Measurements from ENCODE around the gene CD160.

CD160 gene

GRCh38 chr1:145771056-145771455, 51.8 kb downstream of the CD160 start:
- Histone ChIP-seq H3K4me3 (IDR thresholded peaks at IDR 0.05; ENCODE audit: insufficient read depth, low read depth, low read length) (no peak overlapping the region), H3K9ac (no peak overlapping the region), H3K4me2 (no peak overlapping the region), H3K36me3 (ENCODE audit: insufficient read depth) (0 out of 2 replicates have a peak, but pooled peaks cover 5% of the 10 kb centered on the region), H4K20me1 (ENCODE audit: insufficient read depth) (no peaks in the 10 kb centered on the region), H3K27me3 (ENCODE audit: insufficient read depth, low read depth) (no peaks in the 10 kb centered on the region), H2AFZ (ENCODE audit: low read depth) (no peak overlapping the region), H3K79me2 (ENCODE audit: insufficient read depth, low read depth) (0 out of 2 replicates have a peak, but pooled peaks cover 3% of the 10 kb centered on the region), H3K4me1 (ENCODE audit: low read depth, poor library complexity, severe bottlenecking) (peaks cover 24% of the 10 kb centered on the region), H3K27ac (no peak overlapping the region)
- TF ChIP-seq CTCF (conservative IDR thresholded peaks at IDR 0.05; ENCODE audit: low read depth, low read length): no peak

DNA sequence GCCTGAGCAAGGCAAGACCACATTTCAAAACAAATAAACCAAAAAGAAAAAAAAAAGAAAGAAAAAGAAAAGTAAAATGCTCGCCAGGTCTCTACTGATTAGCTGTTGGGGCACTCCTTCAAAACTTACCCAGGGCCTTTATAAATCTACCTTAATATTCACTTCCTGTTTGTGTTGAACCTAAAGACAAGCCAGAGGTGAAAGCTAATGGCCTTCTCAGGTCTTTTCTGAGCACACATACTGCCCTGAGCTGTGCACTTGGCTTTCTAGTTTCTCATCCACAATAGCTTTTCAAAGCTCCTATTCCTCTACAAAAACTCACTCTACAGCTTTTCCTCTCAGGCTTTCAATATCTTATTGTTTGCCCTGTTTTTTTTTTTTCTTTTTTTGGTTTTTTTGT, 54.1 kb downstream of the CD160 start:
- TF ChIP-seq CTCF (conservative IDR thresholded peaks at IDR 0.05; ENCODE audit: low read depth, low read length): no peak
- Histone ChIP-seq H3K4me2 (peak overlapping the region; percentile 14), H3K36me3 (ENCODE audit: insufficient read depth) (0 out of 2 replicates have a peak, but pooled peaks cover 5% of the 10 kb centered on the region), H3K9ac (no peak overlapping the region), H3K4me1 (ENCODE audit: low read depth, poor library complexity, severe bottlenecking) (peaks cover 48% of the 10 kb centered on the region), H4K20me1 (ENCODE audit: insufficient read depth) (no peaks in the 10 kb centered on the region), H3K79me2 (ENCODE audit: insufficient read depth, low read depth) (0 out of 2 replicates have a peak, but pooled peaks cover 3% of the 10 kb centered on the region), H3K4me3 (IDR thresholded peaks at IDR 0.05; ENCODE audit: insufficient read depth, low read depth, low read length) (no peak overlapping the region), H2AFZ (ENCODE audit: low read depth) (no peak overlapping the region), H3K27ac (peak overlapping the region; percentile 21; the same call in 1 of the 2 replicates), H3K27me3 (ENCODE audit: insufficient read depth, low read depth) (no peaks in the 10 kb centered on the region)

DNA sequence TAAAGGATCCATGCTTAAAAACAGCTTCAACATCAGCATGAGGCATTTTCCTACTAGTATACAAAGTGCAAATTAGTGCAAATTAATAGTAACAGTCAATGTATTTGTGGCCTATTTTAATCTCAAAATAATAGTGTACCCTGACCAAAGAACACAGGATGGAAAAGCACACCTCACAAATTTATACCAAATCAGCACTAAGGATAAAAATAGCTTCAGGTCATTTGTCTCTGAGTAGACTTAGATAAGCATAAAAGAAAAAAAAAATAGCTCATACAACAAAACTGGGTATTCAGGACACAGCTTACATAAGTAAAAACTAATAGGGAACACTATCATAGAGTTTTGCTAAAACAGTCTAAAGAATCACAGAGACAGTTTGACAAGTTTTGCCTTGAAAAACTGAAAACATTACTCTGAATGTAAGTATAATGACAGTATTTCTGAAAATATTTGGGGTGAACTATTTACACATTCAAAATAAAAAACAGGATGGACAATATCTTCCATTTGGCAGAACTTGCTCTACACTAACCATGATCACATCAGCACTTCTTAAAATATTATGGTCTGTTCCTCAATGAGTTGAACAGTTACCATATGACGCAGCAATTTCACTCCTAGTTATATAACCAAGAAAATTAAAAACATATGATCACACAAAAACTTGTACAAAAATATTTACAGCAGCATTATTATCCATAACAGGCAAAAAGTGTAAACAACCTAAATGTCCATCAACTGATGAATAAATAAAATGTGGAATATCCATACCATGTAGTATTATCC, 58.3 kb downstream of the CD160 start:
- Histone ChIP-seq H3K4me1 (ENCODE audit: low read depth, poor library complexity, severe bottlenecking) (peaks cover 67% of the 10 kb centered on the region), H3K4me3 (IDR thresholded peaks at IDR 0.05; ENCODE audit: insufficient read depth, low read depth, low read length) (peak overlapping the region; percentile 84), H4K20me1 (ENCODE audit: insufficient read depth) (no peaks in the 10 kb centered on the region), H3K27me3 (ENCODE audit: insufficient read depth, low read depth) (no peaks in the 10 kb centered on the region), H3K27ac (peak overlapping the region; percentile 5; the same call in 1 of the 2 replicates), H3K79me2 (ENCODE audit: insufficient read depth, low read depth) (0 out of 2 replicates have a peak, but pooled peaks cover 3% of the 10 kb centered on the region), H3K4me2 (peak overlapping the region; percentile 34), H3K9ac (no peak overlapping the region), H3K36me3 (ENCODE audit: insufficient read depth) (0 out of 2 replicates have a peak, but pooled peaks cover 4% of the 10 kb centered on the region), H2AFZ (ENCODE audit: low read depth) (no peak overlapping the region)
- no peak for TF ChIP-seq CTCF (conservative IDR thresholded peaks at IDR 0.05; ENCODE audit: low read depth, low read length)

DNA sequence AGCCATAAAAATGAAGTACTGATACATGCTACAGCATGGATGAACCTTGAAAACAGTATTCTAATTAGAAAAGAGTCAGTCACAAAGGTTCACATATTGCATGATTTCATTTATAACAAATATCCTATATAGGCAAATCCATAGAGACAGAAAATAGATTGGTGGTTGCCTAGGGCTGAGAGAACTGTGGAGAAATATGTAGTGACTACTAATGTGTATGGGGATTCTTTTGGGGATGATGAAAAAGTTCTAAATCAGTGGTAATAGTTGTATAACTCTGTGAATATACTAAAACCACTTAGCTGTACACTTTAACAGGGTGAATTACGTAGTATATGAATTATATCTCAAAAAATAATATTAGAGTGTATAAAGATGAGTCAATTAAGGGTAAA, 58.8 kb downstream of the CD160 start:
- no peak overlapping the region for H3K9ac ChIP-seq
- no peaks in the 10 kb centered on the region for H4K20me1 ChIP-seq (ENCODE audit: insufficient read depth)
- no peak overlapping the region; the same call in 1 of the 2 replicates for H3K27ac ChIP-seq
- peaks cover 64% of the 10 kb centered on the region for H3K4me1 ChIP-seq (ENCODE audit: low read depth, poor library complexity, severe bottlenecking)
- 0 out of 2 replicates have a peak, but pooled peaks cover 4% of the 10 kb centered on the region for H3K36me3 ChIP-seq (ENCODE audit: insufficient read depth)
- H3K4me2 ChIP-seq: peak overlapping the region; percentile 34
- no peaks in the 10 kb centered on the region for H3K27me3 ChIP-seq (ENCODE audit: insufficient read depth, low read depth)
- H2AFZ ChIP-seq (ENCODE audit: low read depth): no peak overlapping the region
- no peak overlapping the region for H3K4me3 ChIP-seq (IDR thresholded peaks at IDR 0.05; ENCODE audit: insufficient read depth, low read depth, low read length)
- no peak for TF ChIP-seq CTCF (conservative IDR thresholded peaks at IDR 0.05; ENCODE audit: low read depth, low read length)
- H3K79me2 ChIP-seq (ENCODE audit: insufficient read depth, low read depth): 0 out of 2 replicates have a peak, but pooled peaks cover 3% of the 10 kb centered on the region

Measured in KMS-11 (cell line).